HFF-Myc (cell line): ENCODE measurements around the gene HBZ.
"Not testable (repeated sequence)": the region's sequence is repeated elsewhere in the genome, so short reads cannot be mapped to it uniquely, and the experiment has no call there.

ENCODE experiments used
- DNase-seq: peaks from one replicate; pipeline ENCODE4 v3.0.0-alpha.2; 2011; ENCODE audit warnings: low read depth; ENCODE audit errors: extremely low read depth
- H3K4me3 ChIP-seq: replicated peaks from 2 replicates; pipeline ENCODE4 v1.5.1; 2011; ENCODE audit warnings: low read depth, mild to moderate bottlenecking, control low read depth, low read length
- CTCF ChIP-seq: IDR thresholded peaks from 2 replicates; pipeline ENCODE4 v1.5.1; 2012; ENCODE audit warnings: mild to moderate bottlenecking, low read depth, low read length, control low read depth; ENCODE audit errors: missing control alignments

The HBZ gene

GRCh38 chr16:200388-200787 is 47.9 kb downstream of the HBZ start:
- DNase-seq = no peak
- H3K4me3 ChIP-seq = no peak overlapping the region
- no peak for TF ChIP-seq CTCF

GRCh38 chr16:203246-203645 is 50.8 kb downstream of the HBZ start:
- no peak for DNase-seq
- H3K4me3 ChIP-seq = no peak overlapping the region
- TF ChIP-seq CTCF = no peak

- not testable (repeated sequence) for DNase-seq, H3K4me3 ChIP-seq
Measured at GRCh38 chr16:204046-204445, 51.6 kb downstream of the HBZ start.
